Natural killer cell (primary cell): Measurements from ENCODE around the gene PDE3A. TPM values are rescaled to one million over a fixed set of nuclear protein-coding genes. Genes with fewer than 3 reads are reported as not detected.
"Not testable (repeated sequence)": the region's sequence is repeated elsewhere in the genome, so short reads cannot be mapped to it uniquely, and the experiment has no call there.

Source experiments
- ATAC-seq, 3 donors: fragments of 150-1000 bp in 2 of 3; fragments of 200-7000 bp in 1 of 3; cut with Tn5 transposase; 1 replicate in 1 of 3; 2 replicates in 2 of 3; pipeline ENCODE4 v1.10.0; 2021; ENCODE audit warnings: mild to moderate bottlenecking in 2 of 3, moderate library complexity in 2 of 3
- DNase-seq, 2 donors: peaks; one replicate each; pipeline versions ENCODE4 v3.0.0 to v3.0.0-alpha.2; 2013 to 2021; ENCODE audit warnings: mixed read lengths in 1 of 2
- H3K27ac ChIP-seq: one replicate; pipeline ENCODE4 v1.5.1; 2013; ENCODE audit warnings: mild to moderate bottlenecking, low read length
- H3K27me3 ChIP-seq: one replicate; pipeline ENCODE4 v1.6.1; 2013; ENCODE audit warnings: low read length; ENCODE audit not compliant: control insufficient read depth, insufficient read depth
- H3K36me3 ChIP-seq: one replicate; pipeline ENCODE4 v1.6.1; 2013; ENCODE audit warnings: low read length; ENCODE audit not compliant: control insufficient read depth, insufficient read depth
- H3K4me1 ChIP-seq: one replicate; pipeline ENCODE4 v1.6.1; 2013; ENCODE audit warnings: low read length; ENCODE audit not compliant: control insufficient read depth, insufficient read depth
- H3K4me3 ChIP-seq: one replicate; pipeline ENCODE4 v1.5.1; 2013; ENCODE audit warnings: low read length
- H3K9me3 ChIP-seq: one replicate; pipeline ENCODE4 v1.6.1; 2013; ENCODE audit warnings: low read length; ENCODE audit not compliant: control insufficient read depth, insufficient read depth
- H3K27ac Mint-ChIP-seq, 2 donors: one replicate each; pipeline ENCODE4 v1.8.0; 2022; ENCODE audit warnings: mild to moderate bottlenecking in 2 of 2, mixed read lengths in 2 of 2, moderate library complexity in 1 of 2
- H3K27me3 Mint-ChIP-seq, 2 donors: one replicate each; pipeline ENCODE4 v1.8.0; 2022; ENCODE audit warnings: low read depth in 2 of 2, mixed read lengths in 2 of 2
- H3K36me3 Mint-ChIP-seq: one replicate; pipeline ENCODE4 v1.8.0; 2022; ENCODE audit warnings: mixed read lengths
- H3K4me1 Mint-ChIP-seq, 2 donors: one replicate each; pipeline ENCODE4 v1.8.0; 2022; ENCODE audit warnings: mixed read lengths in 2 of 2
- H3K4me3 Mint-ChIP-seq: one replicate; pipeline ENCODE4 v1.8.0; 2022; ENCODE audit warnings: mild to moderate bottlenecking, moderate library complexity, mixed read lengths
- H3K9me3 Mint-ChIP-seq, 2 donors: one replicate each; pipeline ENCODE4 v1.8.0; 2022; ENCODE audit warnings: mixed read lengths in 2 of 2
- CTCF ChIP-seq: fragments of 200-600 bp; IDR thresholded peaks from one replicate; pipeline ENCODE4 v1.8.0; 2022; ENCODE audit warnings: antibody characterized with exemption
- WGBS: methylation state at CpG from one replicate; pipeline ENCODE4 v1.1.7; 2013; ENCODE audit warnings: missing lambda C conversion rate; ENCODE audit not compliant: insufficient coverage; 5-methylcytosine and 5-hydroxymethylcytosine counted together
- intact Hi-C: fragments of 100-400 bp; cut with micrococcal nuclease; formaldehyde crosslinking; loops from one replicate; pipeline ENCODE4 v1.14.2; 2022
- total RNA-seq, 4 donors: library from RNA; stranded (reverse); fragments of 120-200 nt in 1 of 4; gene quantifications; one replicate each; pipeline versions ENCODE4 v1.2.3 to v1.2.4, GENCODE V29; 2013 to 2022

Gene PDE3A
- total RNA-seq = under 1 TPM; 0.20 to 0.28 (median 0.27) TPM
- 1.4 TPM for total RNA-seq (2013)

GRCh38 chr12:20368114-20368650 is at the start of gene PDE3A:
Gene PDE3A, plus strand, starts transcription at chr12:20368537. Its CDS starts 748 bp downstream, at chr12:20369285.
- Histone ChIP-seq H3K4me3 (peak within 1 kb of the TSS; percentile 18), H3K27ac (no peak within 1 kb of the TSS), H3K36me3 (no peaks in the 10 kb centered on the region), H3K9me3 (no peaks in the 10 kb centered on the region), H3K27me3 (peaks cover 43% of the 10 kb centered on the region), H3K4me1 (peaks cover 22% of the 10 kb centered on the region)
- no peaks in the 10 kb centered on the region for H3K36me3 Mint-ChIP-seq
- 3% methylated on average over 22 of the region's 24 CpGs for WGBS
- no peak for TF ChIP-seq CTCF
- intact Hi-C loops = no loop called here
- no peaks in the 10 kb centered on the region for H3K9me3 Mint-ChIP-seq
- DNase-seq (no peak), ATAC-seq (no peak)
- peak within 1 kb of the TSS; percentile 81 for H3K4me3 Mint-ChIP-seq
- H3K27me3 Mint-ChIP-seq = peaks cover 45 to 58% of the 10 kb centered on the region in 2 donors
- H3K4me1 Mint-ChIP-seq = peaks cover 11 to 27% of the 10 kb centered on the region in 2 donors
- H3K27ac Mint-ChIP-seq = no peak within 1 kb of the TSS

GRCh38 chr12:20319366-20319765 is 49.0 kb upstream of the PDE3A start:
- DNase-seq = no peak
- no peaks in the 10 kb centered on the region for H3K9me3 ChIP-seq
- H3K4me1 ChIP-seq = no peaks in the 10 kb centered on the region
- intact Hi-C loops = no loop called here
- H3K36me3 ChIP-seq = no peaks in the 10 kb centered on the region
- 95% methylated on average over 4 of the region's 4 CpGs for WGBS
- H3K27ac ChIP-seq = no peak overlapping the region
- no peaks in the 10 kb centered on the region for H3K27me3 ChIP-seq
- no peaks in the 10 kb centered on the region for H3K27me3 Mint-ChIP-seq
- H3K36me3 Mint-ChIP-seq = no peaks in the 10 kb centered on the region
- no peak overlapping the region for H3K27ac Mint-ChIP-seq
- no peak overlapping the region for H3K4me3 ChIP-seq
- no peak for TF ChIP-seq CTCF
- H3K9me3 Mint-ChIP-seq = no peaks in the 10 kb centered on the region
- H3K4me1 Mint-ChIP-seq = no peaks in the 10 kb centered on the region
- ATAC-seq = no peak
- no peak overlapping the region for H3K4me3 Mint-ChIP-seq

- TF ChIP-seq CTCF = no peak
- intact Hi-C loops = no loop called here
- H3K4me3 Mint-ChIP-seq = no peak overlapping the region
- no peak for DNase-seq
- no peak for ATAC-seq
- H3K9me3 Mint-ChIP-seq = no peaks in the 10 kb centered on the region
- no peaks in the 10 kb centered on the region for H3K36me3 Mint-ChIP-seq
- 63% methylated on average over 3 of the region's 4 CpGs for WGBS
- Histone ChIP-seq H3K4me3 (no peak overlapping the region), H3K4me1 (no peaks in the 10 kb centered on the region), H3K36me3 (no peaks in the 10 kb centered on the region), H3K27ac (no peak overlapping the region), H3K9me3 (no peaks in the 10 kb centered on the region), H3K27me3 (no peaks in the 10 kb centered on the region)
- no peaks in the 10 kb centered on the region for H3K4me1 Mint-ChIP-seq
- H3K27me3 Mint-ChIP-seq = no peaks in the 10 kb centered on the region
- H3K27ac Mint-ChIP-seq = no peak overlapping the region
Observed at GRCh38 chr12:20320552-20320951, 47.8 kb upstream of the PDE3A start.

GRCh38 chr12:20330826-20331505 is 37.4 kb upstream of the PDE3A start:
- ATAC-seq, DNase-seq, H3K27ac Mint-ChIP-seq, H3K27ac ChIP-seq, H3K27me3 ChIP-seq, H3K4me3 Mint-ChIP-seq, H3K36me3 Mint-ChIP-seq, H3K9me3 Mint-ChIP-seq, H3K4me1 ChIP-seq, H3K4me3 ChIP-seq, intact Hi-C loops, H3K36me3 ChIP-seq, H3K27me3 Mint-ChIP-seq, H3K9me3 ChIP-seq: not testable (repeated sequence)
- WGBS = 11% methylated on average over 1 of the region's 4 CpGs
- H3K4me1 Mint-ChIP-seq = peaks cover 10% of the 10 kb centered on the region in 2 donors
